ENCODE data around the gene IFI6. TPM values are rescaled to one million over a fixed set of nuclear protein-coding genes. Genes with fewer than 3 reads are reported as not detected.
A peak's percentile ranks its signal among the peaks of the same experiment; 100 is the strongest.

Gene IFI6
- polyA plus RNA-seq, 1 donor = 23.1 TPM

GRCh38 chr1:27662261-27662660 is 9.7 kb downstream of the IFI6 start:
- no peak overlapping the region for H3K4me3 ChIP-seq (ENCODE audit: low read length)
- H3K27me3 ChIP-seq (ENCODE audit: control insufficient read depth, insufficient read depth, low read length) = no peaks in the 10 kb centered on the region
- peaks cover 7% of the 10 kb centered on the region for H3K4me1 ChIP-seq (ENCODE audit: control insufficient read depth, insufficient read depth, low read length)
- DNase-seq = no peak
- no peaks in the 10 kb centered on the region for H3K9me3 ChIP-seq (ENCODE audit: control insufficient read depth, low read depth, low read length)
- no CpG with 5 or more reads among the region's 5 CpGs for WGBS (ENCODE audit: insufficient coverage, low lambda C conversion rate)
- no peaks in the 10 kb centered on the region for H3K36me3 ChIP-seq (ENCODE audit: control insufficient read depth, insufficient read depth, low read length)
- H3K27ac ChIP-seq (ENCODE audit: low read length) = no peak overlapping the region

- Histone ChIP-seq H3K9me3 (ENCODE audit: control insufficient read depth, low read depth, low read length) (no peaks in the 10 kb centered on the region), H3K4me1 (ENCODE audit: control insufficient read depth, insufficient read depth, low read length) (peaks cover 7% of the 10 kb centered on the region), H3K27ac (ENCODE audit: low read length) (no peak overlapping the region), H3K27me3 (ENCODE audit: control insufficient read depth, insufficient read depth, low read length) (no peaks in the 10 kb centered on the region), H3K36me3 (ENCODE audit: control insufficient read depth, insufficient read depth, low read length) (no peaks in the 10 kb centered on the region), H3K4me3 (ENCODE audit: low read length) (no peak overlapping the region)
- WGBS (ENCODE audit: insufficient coverage, low lambda C conversion rate) = no CpG with 5 or more reads among the region's 8 CpGs
- DNase-seq = no peak
Measured at GRCh38 chr1:27661412-27662075, 10.4 kb downstream of the IFI6 start.

GRCh38 chr1:27660300-27660835 is 11.6 kb downstream of the IFI6 start:
- Histone ChIP-seq H3K4me3 (ENCODE audit: low read length) (peak overlapping the region; percentile 41), H3K4me1 (ENCODE audit: control insufficient read depth, insufficient read depth, low read length) (peaks cover 7% of the 10 kb centered on the region), H3K36me3 (ENCODE audit: control insufficient read depth, insufficient read depth, low read length) (no peaks in the 10 kb centered on the region), H3K9me3 (ENCODE audit: control insufficient read depth, low read depth, low read length) (no peaks in the 10 kb centered on the region), H3K27ac (ENCODE audit: low read length) (no peak overlapping the region), H3K27me3 (ENCODE audit: control insufficient read depth, insufficient read depth, low read length) (no peaks in the 10 kb centered on the region)
- 69% methylated on average over 5 of the region's 10 CpGs for WGBS (ENCODE audit: insufficient coverage, low lambda C conversion rate)
- no peak for DNase-seq

- H3K27me3 ChIP-seq (ENCODE audit: control insufficient read depth, insufficient read depth, low read length) = no peaks in the 10 kb centered on the region
- peak overlapping the region; percentile 41 for H3K4me3 ChIP-seq (ENCODE audit: low read length)
- no peaks in the 10 kb centered on the region for H3K36me3 ChIP-seq (ENCODE audit: control insufficient read depth, insufficient read depth, low read length)
- H3K27ac ChIP-seq (ENCODE audit: low read length) = peak overlapping the region; percentile 21
- peak; percentile 89 to 90 for DNase-seq
- peaks cover 7% of the 10 kb centered on the region for H3K4me1 ChIP-seq (ENCODE audit: control insufficient read depth, insufficient read depth, low read length)
- WGBS (ENCODE audit: insufficient coverage, low lambda C conversion rate) = no CpG with 5 or more reads among the region's 78 CpGs
- H3K9me3 ChIP-seq (ENCODE audit: control insufficient read depth, low read depth, low read length) = no peaks in the 10 kb centered on the region
Measured at GRCh38 chr1:27659497-27660299, 12.3 kb downstream of the IFI6 start.

- Histone ChIP-seq H3K9me3 (ENCODE audit: control insufficient read depth, low read depth, low read length) (no peaks in the 10 kb centered on the region), H3K4me1 (ENCODE audit: control insufficient read depth, insufficient read depth, low read length) (peaks cover 7% of the 10 kb centered on the region), H3K36me3 (ENCODE audit: control insufficient read depth, insufficient read depth, low read length) (no peaks in the 10 kb centered on the region), H3K27me3 (ENCODE audit: control insufficient read depth, insufficient read depth, low read length) (no peaks in the 10 kb centered on the region), H3K27ac (ENCODE audit: low read length) (no peak overlapping the region), H3K4me3 (ENCODE audit: low read length) (peak overlapping the region; percentile 41)
- DNase-seq = no peak
- no CpG with 5 or more reads among the region's 7 CpGs for WGBS (ENCODE audit: insufficient coverage, low lambda C conversion rate)
Measured at GRCh38 chr1:27658951-27659496, 13.0 kb downstream of the IFI6 start.

GRCh38 chr1:27656157-27656893 is 15.7 kb downstream of the IFI6 start:
- no peaks in the 10 kb centered on the region for H3K36me3 ChIP-seq (ENCODE audit: control insufficient read depth, insufficient read depth, low read length)
- no peak overlapping the region for H3K4me3 ChIP-seq (ENCODE audit: low read length)
- H3K27me3 ChIP-seq (ENCODE audit: control insufficient read depth, insufficient read depth, low read length) = no peaks in the 10 kb centered on the region
- no peak for DNase-seq
- no CpG with 5 or more reads among the region's 7 CpGs for WGBS (ENCODE audit: insufficient coverage, low lambda C conversion rate)
- H3K27ac ChIP-seq (ENCODE audit: low read length) = no peak overlapping the region
- no peaks in the 10 kb centered on the region for H3K9me3 ChIP-seq (ENCODE audit: control insufficient read depth, low read depth, low read length)
- H3K4me1 ChIP-seq (ENCODE audit: control insufficient read depth, insufficient read depth, low read length) = peaks cover 4% of the 10 kb centered on the region

GRCh38 chr1:27655151-27655937 is 16.6 kb downstream of the IFI6 start:
- H3K4me1 ChIP-seq (ENCODE audit: control insufficient read depth, insufficient read depth, low read length) = peaks cover 4% of the 10 kb centered on the region
- no peak for DNase-seq
- no peak overlapping the region for H3K4me3 ChIP-seq (ENCODE audit: low read length)
- no peaks in the 10 kb centered on the region for H3K9me3 ChIP-seq (ENCODE audit: control insufficient read depth, low read depth, low read length)
- no peaks in the 10 kb centered on the region for H3K27me3 ChIP-seq (ENCODE audit: control insufficient read depth, insufficient read depth, low read length)
- no peaks in the 10 kb centered on the region for H3K36me3 ChIP-seq (ENCODE audit: control insufficient read depth, insufficient read depth, low read length)
- 80% methylated on average over 2 of the region's 11 CpGs for WGBS (ENCODE audit: insufficient coverage, low lambda C conversion rate)
- no peak overlapping the region for H3K27ac ChIP-seq (ENCODE audit: low read length)

- no peaks in the 10 kb centered on the region for H3K36me3 ChIP-seq (ENCODE audit: control insufficient read depth, insufficient read depth, low read length)
- no peak overlapping the region for H3K4me3 ChIP-seq (ENCODE audit: low read length)
- no peak overlapping the region for H3K27ac ChIP-seq (ENCODE audit: low read length)
- no CpG with 5 or more reads among the region's 5 CpGs for WGBS (ENCODE audit: insufficient coverage, low lambda C conversion rate)
- H3K4me1 ChIP-seq (ENCODE audit: control insufficient read depth, insufficient read depth, low read length) = no peaks in the 10 kb centered on the region
- DNase-seq = no peak
- H3K27me3 ChIP-seq (ENCODE audit: control insufficient read depth, insufficient read depth, low read length) = no peaks in the 10 kb centered on the region
- H3K9me3 ChIP-seq (ENCODE audit: control insufficient read depth, low read depth, low read length) = no peaks in the 10 kb centered on the region
Measured at GRCh38 chr1:27652111-27652864, 19.7 kb downstream of the IFI6 start.

- H3K4me3 ChIP-seq (ENCODE audit: low read length) = no peak overlapping the region
- no peaks in the 10 kb centered on the region for H3K4me1 ChIP-seq (ENCODE audit: control insufficient read depth, insufficient read depth, low read length)
- H3K9me3 ChIP-seq (ENCODE audit: control insufficient read depth, low read depth, low read length) = no peaks in the 10 kb centered on the region
- no peak overlapping the region for H3K27ac ChIP-seq (ENCODE audit: low read length)
- 55% methylated on average over 2 of the region's 7 CpGs for WGBS (ENCODE audit: insufficient coverage, low lambda C conversion rate)
- DNase-seq = no peak
- no peaks in the 10 kb centered on the region for H3K36me3 ChIP-seq (ENCODE audit: control insufficient read depth, insufficient read depth, low read length)
- no peaks in the 10 kb centered on the region for H3K27me3 ChIP-seq (ENCODE audit: control insufficient read depth, insufficient read depth, low read length)
Measured at GRCh38 chr1:27650539-27651175, 21.3 kb downstream of the IFI6 start.
